Panc1 (cell line): ENCODE results near the gene GPR15LG.

Experiments
- TCF7L2 ChIP-seq: IDR thresholded peaks from 2 replicates; pipeline ENCODE4 v1.6.1; 2011; ENCODE audit warnings: mild to moderate bottlenecking, low read depth, low read length, inconsistent platforms
- TF ChIP-seq, protein P1 (sequence below): fragments of 450-650 bp; IDR thresholded peaks from 2 replicates; pipeline ENCODE4 v1.5.1; 2017; ENCODE audit warnings: mild to moderate bottlenecking
- TF ChIP-seq, protein P2 (sequence below), 2 experiments: IDR thresholded peaks; 2 replicates each; pipeline ENCODE4 v1.6.1; 2011 to 2012; ENCODE audit warnings: low read depth in 2 of 2, control low read depth in 1 of 2, low read length in 1 of 2, mild to moderate bottlenecking in 1 of 2, moderate library complexity in 1 of 2; ENCODE audit not compliant: insufficient read depth in 1 of 2

- TF ChIP-seq, protein P1, sequence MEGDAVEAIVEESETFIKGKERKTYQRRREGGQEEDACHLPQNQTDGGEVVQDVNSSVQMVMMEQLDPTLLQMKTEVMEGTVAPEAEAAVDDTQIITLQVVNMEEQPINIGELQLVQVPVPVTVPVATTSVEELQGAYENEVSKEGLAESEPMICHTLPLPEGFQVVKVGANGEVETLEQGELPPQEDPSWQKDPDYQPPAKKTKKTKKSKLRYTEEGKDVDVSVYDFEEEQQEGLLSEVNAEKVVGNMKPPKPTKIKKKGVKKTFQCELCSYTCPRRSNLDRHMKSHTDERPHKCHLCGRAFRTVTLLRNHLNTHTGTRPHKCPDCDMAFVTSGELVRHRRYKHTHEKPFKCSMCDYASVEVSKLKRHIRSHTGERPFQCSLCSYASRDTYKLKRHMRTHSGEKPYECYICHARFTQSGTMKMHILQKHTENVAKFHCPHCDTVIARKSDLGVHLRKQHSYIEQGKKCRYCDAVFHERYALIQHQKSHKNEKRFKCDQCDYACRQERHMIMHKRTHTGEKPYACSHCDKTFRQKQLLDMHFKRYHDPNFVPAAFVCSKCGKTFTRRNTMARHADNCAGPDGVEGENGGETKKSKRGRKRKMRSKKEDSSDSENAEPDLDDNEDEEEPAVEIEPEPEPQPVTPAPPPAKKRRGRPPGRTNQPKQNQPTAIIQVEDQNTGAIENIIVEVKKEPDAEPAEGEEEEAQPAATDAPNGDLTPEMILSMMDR = peak; percentile 64
- no peak for TF ChIP-seq TCF7L2
- TF ChIP-seq, protein P2, sequence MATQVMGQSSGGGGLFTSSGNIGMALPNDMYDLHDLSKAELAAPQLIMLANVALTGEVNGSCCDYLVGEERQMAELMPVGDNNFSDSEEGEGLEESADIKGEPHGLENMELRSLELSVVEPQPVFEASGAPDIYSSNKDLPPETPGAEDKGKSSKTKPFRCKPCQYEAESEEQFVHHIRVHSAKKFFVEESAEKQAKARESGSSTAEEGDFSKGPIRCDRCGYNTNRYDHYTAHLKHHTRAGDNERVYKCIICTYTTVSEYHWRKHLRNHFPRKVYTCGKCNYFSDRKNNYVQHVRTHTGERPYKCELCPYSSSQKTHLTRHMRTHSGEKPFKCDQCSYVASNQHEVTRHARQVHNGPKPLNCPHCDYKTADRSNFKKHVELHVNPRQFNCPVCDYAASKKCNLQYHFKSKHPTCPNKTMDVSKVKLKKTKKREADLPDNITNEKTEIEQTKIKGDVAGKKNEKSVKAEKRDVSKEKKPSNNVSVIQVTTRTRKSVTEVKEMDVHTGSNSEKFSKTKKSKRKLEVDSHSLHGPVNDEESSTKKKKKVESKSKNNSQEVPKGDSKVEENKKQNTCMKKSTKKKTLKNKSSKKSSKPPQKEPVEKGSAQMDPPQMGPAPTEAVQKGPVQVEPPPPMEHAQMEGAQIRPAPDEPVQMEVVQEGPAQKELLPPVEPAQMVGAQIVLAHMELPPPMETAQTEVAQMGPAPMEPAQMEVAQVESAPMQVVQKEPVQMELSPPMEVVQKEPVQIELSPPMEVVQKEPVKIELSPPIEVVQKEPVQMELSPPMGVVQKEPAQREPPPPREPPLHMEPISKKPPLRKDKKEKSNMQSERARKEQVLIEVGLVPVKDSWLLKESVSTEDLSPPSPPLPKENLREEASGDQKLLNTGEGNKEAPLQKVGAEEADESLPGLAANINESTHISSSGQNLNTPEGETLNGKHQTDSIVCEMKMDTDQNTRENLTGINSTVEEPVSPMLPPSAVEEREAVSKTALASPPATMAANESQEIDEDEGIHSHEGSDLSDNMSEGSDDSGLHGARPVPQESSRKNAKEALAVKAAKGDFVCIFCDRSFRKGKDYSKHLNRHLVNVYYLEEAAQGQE (IDR thresholded peaks at IDR 0.05; ENCODE audit: insufficient read depth in 1 of 2, low read depth in 2 of 2, low read length in 1 of 2) = no peak
Measured at GRCh38 chr10:84205853-84206525, 32.4 kb downstream of the GPR15LG start.
